Measurements from ENCODE around the gene PALLD.

- TF ChIP-seq, protein P1, sequence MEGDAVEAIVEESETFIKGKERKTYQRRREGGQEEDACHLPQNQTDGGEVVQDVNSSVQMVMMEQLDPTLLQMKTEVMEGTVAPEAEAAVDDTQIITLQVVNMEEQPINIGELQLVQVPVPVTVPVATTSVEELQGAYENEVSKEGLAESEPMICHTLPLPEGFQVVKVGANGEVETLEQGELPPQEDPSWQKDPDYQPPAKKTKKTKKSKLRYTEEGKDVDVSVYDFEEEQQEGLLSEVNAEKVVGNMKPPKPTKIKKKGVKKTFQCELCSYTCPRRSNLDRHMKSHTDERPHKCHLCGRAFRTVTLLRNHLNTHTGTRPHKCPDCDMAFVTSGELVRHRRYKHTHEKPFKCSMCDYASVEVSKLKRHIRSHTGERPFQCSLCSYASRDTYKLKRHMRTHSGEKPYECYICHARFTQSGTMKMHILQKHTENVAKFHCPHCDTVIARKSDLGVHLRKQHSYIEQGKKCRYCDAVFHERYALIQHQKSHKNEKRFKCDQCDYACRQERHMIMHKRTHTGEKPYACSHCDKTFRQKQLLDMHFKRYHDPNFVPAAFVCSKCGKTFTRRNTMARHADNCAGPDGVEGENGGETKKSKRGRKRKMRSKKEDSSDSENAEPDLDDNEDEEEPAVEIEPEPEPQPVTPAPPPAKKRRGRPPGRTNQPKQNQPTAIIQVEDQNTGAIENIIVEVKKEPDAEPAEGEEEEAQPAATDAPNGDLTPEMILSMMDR (IDR thresholded peaks at IDR 0.05), result no peak
- TF ChIP-seq POLR2A (IDR thresholded peaks at IDR 0.05), result no peak
Observed at GRCh38 chr4:168791376-168791775, 294.5 kb downstream of the PALLD start.
